GM20000 (cell line): ENCODE results near the gene COL15A1.

Experiments
- DNase-seq: peaks from one replicate; pipeline ENCODE4 v3.0.0; 2012; ENCODE audit warnings: low spot score
- TF ChIP-seq, protein P1 (sequence below): IDR thresholded peaks from 2 replicates; pipeline ENCODE4 v1.5.1; 2012; ENCODE audit warnings: mild to moderate bottlenecking, control low read depth; ENCODE audit errors: extremely low read depth, missing control alignments

The COL15A1 gene

DNA sequence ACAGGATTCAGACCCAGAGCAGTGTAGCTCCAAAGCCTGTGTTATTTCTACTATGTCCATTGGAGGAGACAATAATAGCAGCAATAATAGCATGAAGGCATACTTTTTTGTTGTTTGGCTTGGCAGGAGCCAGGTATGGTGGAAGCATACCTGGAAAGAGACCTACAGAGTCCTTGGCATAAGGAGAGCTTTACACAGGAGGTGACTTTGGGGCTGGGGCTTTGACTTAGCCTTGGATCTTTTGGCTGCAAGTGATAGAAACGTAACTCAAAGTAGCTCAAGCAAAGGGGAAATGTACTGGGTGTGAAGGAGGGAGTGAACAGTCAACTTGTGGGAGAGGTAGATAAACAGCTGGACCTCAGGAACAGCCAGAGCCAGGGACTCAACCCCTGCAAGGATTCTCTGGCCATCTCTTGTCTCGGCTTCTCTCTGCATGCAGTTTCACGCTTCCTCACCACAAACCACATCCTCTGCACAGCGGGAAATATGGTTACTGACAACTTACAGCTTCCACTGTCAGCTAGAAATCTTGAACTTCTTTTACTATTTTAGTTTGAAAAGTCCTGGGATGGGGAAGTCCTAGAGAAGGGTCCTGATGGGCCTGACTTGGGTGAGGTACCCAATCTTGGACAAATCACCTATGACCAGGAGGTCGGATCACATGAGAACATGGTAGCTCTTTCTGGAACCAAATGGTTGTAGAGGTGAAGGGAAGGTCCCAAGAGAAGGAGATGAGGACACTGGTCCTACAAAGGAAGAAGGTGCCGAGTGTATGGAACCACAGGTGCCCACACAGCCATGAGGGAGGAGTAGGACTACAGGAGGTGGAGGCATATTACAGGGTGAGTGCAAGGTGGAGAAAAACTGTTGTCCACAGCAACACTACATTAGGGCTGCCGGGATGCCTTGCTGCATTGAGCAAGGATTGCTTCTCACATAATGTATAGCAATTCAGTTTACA lies 114.2 kb downstream of the COL15A1 start:
- TF ChIP-seq, protein P1, sequence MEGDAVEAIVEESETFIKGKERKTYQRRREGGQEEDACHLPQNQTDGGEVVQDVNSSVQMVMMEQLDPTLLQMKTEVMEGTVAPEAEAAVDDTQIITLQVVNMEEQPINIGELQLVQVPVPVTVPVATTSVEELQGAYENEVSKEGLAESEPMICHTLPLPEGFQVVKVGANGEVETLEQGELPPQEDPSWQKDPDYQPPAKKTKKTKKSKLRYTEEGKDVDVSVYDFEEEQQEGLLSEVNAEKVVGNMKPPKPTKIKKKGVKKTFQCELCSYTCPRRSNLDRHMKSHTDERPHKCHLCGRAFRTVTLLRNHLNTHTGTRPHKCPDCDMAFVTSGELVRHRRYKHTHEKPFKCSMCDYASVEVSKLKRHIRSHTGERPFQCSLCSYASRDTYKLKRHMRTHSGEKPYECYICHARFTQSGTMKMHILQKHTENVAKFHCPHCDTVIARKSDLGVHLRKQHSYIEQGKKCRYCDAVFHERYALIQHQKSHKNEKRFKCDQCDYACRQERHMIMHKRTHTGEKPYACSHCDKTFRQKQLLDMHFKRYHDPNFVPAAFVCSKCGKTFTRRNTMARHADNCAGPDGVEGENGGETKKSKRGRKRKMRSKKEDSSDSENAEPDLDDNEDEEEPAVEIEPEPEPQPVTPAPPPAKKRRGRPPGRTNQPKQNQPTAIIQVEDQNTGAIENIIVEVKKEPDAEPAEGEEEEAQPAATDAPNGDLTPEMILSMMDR, result no peak
- DNase-seq, result peak; percentile 54

DNA sequence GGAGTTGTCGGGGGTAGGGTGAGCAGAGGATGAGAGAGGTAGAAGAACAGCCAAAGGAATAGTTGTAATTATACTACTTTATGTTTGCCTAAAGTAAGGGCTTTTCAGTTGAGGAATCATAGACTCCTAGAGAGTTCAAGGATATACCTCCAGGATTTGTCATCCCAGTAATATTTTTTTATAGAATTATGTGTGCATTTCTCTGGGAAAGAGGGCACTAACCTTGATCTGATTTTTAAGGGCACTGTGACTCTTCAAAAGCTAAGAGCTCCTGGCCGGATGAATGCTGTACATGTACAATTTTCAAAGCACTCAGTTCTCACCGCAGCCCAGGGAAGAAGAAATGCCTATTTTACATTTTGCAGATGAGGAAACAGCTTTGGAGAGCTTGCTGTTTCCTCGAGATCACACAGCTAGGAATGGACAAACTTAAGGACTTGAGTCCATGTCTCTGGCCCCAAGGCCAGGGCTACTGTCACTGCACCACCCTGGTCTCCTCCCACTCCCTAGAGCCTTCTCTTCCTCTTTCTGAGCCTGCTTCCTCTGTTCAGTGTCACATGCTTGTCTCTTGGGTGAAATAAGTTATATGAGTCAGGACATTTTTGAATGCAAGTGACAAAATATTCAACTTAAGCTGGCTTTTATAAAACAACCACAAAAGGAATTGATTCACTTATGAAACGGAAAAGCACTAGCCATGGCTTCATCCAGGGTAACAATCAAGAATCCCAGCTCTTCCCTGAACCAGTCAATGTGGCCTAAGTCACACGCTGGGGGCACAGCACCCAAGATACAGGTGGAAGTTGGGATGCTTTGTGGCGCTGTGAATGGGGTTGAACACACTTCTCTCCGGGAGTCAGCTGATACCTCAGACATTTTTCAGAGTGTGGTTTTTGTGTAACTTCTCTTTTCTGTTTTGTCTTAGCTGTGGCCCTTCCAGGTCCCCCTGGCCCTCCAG lies 115.5 kb downstream of the COL15A1 start:
- DNase-seq, result peak; percentile 62
- TF ChIP-seq, protein P1, result no peak

DNA sequence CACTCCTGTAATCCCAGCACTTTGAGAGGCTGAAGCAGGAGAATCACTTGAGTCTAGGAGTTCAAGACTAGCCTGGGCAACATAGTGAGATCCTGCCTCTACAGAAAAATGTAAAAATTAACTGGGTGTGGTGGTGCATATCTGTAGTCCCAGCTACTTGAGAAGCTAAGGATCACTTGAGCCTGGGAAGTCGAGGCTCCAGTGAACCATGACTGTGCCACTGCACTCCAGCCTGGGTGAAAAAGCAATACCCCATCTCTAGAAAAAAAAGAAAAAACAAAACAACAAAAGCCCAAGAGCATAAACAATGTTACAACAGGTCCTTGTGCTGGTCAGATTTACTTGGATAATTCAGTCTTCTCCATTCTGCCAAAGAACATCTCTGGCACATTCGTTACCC lies 116.9 kb downstream of the COL15A1 start:
- DNase-seq, result no peak
- TF ChIP-seq, protein P1, result no peak

DNA sequence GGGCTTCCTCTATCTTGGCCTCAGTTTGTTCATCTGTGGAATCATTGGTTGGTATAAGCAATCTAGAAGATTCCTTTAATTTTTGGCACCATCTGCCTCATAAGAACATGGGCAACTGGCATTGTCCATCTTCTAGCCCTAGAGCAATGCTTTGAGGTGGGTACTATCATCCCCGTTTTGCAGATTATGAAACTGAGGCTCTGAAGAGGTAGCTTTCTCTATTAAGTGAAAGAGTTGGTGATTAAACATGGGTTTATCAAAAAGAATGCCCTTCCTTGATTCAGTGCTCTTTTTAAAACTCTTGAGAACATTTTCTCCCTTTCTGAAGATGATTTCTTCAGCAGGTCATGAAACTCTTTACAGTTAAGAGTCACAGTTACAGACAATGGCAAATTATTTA lies 118.8 kb downstream of the COL15A1 start:
- TF ChIP-seq, protein P1, result no peak
- DNase-seq, result no peak

DNA sequence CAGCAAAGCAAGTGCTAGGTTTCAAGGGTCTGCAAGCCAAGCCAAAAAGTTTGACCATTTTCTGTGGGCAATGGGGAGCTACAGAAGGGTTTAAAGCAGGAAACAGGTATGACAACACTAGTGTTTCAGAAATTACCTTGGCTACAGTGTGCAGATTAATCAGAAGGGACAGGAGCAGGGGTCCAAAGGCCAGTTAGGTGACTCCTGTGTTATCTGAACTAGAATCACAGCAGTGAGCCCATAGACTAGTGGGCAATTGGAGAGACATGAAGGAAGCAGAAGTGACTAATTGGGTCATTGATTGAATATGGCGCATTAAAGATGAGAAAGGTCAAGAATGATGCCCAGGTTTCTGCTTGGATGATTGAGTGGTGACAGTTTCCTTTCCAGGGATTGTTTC lies 119.8 kb downstream of the COL15A1 start:
- TF ChIP-seq, protein P1, result no peak
- no peak for DNase-seq

DNA sequence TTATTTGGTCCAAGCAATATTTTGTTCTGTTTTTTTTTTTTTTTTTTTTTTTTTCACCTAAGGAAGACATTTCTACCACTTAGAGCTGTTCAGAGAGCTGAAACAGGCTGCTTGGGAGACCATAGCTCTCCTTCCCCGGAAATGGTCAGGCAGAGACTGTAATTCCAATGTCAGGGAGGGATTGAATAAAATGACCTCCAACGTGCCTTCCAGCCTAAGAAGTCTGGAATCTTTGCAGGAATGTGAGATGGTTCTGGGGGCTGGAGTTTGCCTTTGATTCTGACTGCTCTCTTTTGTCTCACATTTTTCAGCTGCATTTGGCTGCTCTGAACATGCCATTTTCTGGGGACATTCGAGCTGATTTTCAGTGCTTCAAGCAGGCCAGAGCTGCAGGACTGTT lies 122.9 kb downstream of the COL15A1 start:
- DNase-seq, result no peak
- TF ChIP-seq, protein P1, result no peak
